HT1080 (cell line): Measurements from ENCODE around the gene PLD4. TPM values are rescaled to one million over a fixed set of nuclear protein-coding genes. Genes with fewer than 3 reads are reported as not detected.
"Not testable (repeated sequence)": the region's sequence is repeated elsewhere in the genome, so short reads cannot be mapped to it uniquely, and the experiment has no call there.

Experiments
- DNase-seq: peaks from one replicate; pipeline ENCODE4 v3.0.0-alpha.2; 2015; ENCODE audit warnings: low read depth
- total RNA-seq: library from RNA; depleted of rRNA; stranded (reverse); fragments of >200 nt; shearing (Covaris generic); gene quantifications from 2 replicates; pipeline ENCODE4 v1.2.3, GENCODE V29; 2014

PLD4 gene
- total RNA-seq, 1 experiment from 2014 or later, result 0.02 TPM

GRCh38 chr14:104939666-104940410, 15.2 kb downstream of the PLD4 start:
- DNase-seq, result no peak

- no peak for DNase-seq
Observed at GRCh38 chr14:104940526-104941150, 16.0 kb downstream of the PLD4 start.

- DNase-seq, result no peak
Observed at GRCh38 chr14:104941508-104942365, 17.1 kb downstream of the PLD4 start.

GRCh38 chr14:104942586-104942985, 17.9 kb downstream of the PLD4 start:
- no peak for DNase-seq

GRCh38 chr14:104943216-104944015, 18.7 kb downstream of the PLD4 start:
- not testable (repeated sequence) for DNase-seq

GRCh38 chr14:104944016-104944308, 19.3 kb downstream of the PLD4 start:
- DNase-seq, result not testable (repeated sequence)

- DNase-seq, result not testable (repeated sequence)
Observed at GRCh38 chr14:104944436-104945205, 19.9 kb downstream of the PLD4 start.

GRCh38 chr14:104945266-104945665, 20.6 kb downstream of the PLD4 start:
- DNase-seq, result not testable (repeated sequence)

GRCh38 chr14:104945986-104946965, 21.6 kb downstream of the PLD4 start:
- DNase-seq, result not testable (repeated sequence)

GRCh38 chr14:104947201-104947600, 22.5 kb downstream of the PLD4 start:
- not testable (repeated sequence) for DNase-seq

- DNase-seq, result not testable (repeated sequence)
Observed at GRCh38 chr14:104947881-104948735, 23.4 kb downstream of the PLD4 start.

- no peak for DNase-seq
Observed at GRCh38 chr14:104948736-104949031, 24.0 kb downstream of the PLD4 start.

GRCh38 chr14:104949406-104949955, 24.8 kb downstream of the PLD4 start:
- not testable (repeated sequence) for DNase-seq

GRCh38 chr14:104950021-104950420, 25.3 kb downstream of the PLD4 start:
- DNase-seq, result no peak

GRCh38 chr14:104950701-104951100, 26.0 kb downstream of the PLD4 start:
- DNase-seq, result not testable (repeated sequence)

GRCh38 chr14:104951863-104952657, 27.4 kb downstream of the PLD4 start:
- not testable (repeated sequence) for DNase-seq

- DNase-seq, result no peak
Observed at GRCh38 chr14:104953097-104953496, 28.4 kb downstream of the PLD4 start.
